Mucosa of descending colon (tissue), 3 donors: ENCODE results near the gene MRPL52. TPM values are rescaled to one million over a fixed set of nuclear protein-coding genes. Genes with fewer than 3 reads are reported as not detected.
"Not testable (repeated sequence)": the region's sequence is repeated elsewhere in the genome, so short reads cannot be mapped to it uniquely, and the experiment has no call there.

Experiments
- ATAC-seq: fragments of 200-7000 bp; cut with Tn5 transposase; one replicate; pipeline ENCODE4 v1.9.1; 2020; ENCODE audit warnings: mild to moderate bottlenecking, moderate library complexity
- DNase-seq, 3 donors: peaks; one replicate each; pipeline ENCODE4 v3.0.0-alpha.2; 2020
- H3K36me3 ChIP-seq: fragments of 200-600 bp; one replicate; pipeline ENCODE4 v1.8.0; 2021; ENCODE audit warnings: low read depth, mild to moderate bottlenecking
- H3K4me1 ChIP-seq: fragments of 200-600 bp; one replicate; pipeline ENCODE4 v1.8.0; 2021; ENCODE audit warnings: low read depth, mild to moderate bottlenecking
- H3K4me3 ChIP-seq: fragments of 200-600 bp; one replicate; pipeline ENCODE4 v1.8.0; 2021; ENCODE audit warnings: mild to moderate bottlenecking
- H3K9me3 ChIP-seq: fragments of 200-600 bp; one replicate; pipeline ENCODE4 v1.8.0; 2021; ENCODE audit warnings: mild to moderate bottlenecking
- intact Hi-C, 2 donors: fragments of 100-400 bp; cut with DNase I in 1 of 2; cut with micrococcal nuclease in 1 of 2; formaldehyde crosslinking; loops; one replicate each; pipeline versions ENCODE4 v1.11.0 to v1.11.1; 2022; cut with DNase I, micrococcal nuclease
- total RNA-seq, 3 donors: library from RNA; stranded (reverse); fragmentation: NEBNext Ultra II Directional in 2 of 3; extraction: Animal tissue kit (Norgen Biotek cat#: 25700) in 2 of 3; gene quantifications; one replicate each; pipeline versions ENCODE4 v1.2.1 to v1.2.4, GENCODE V29; 2021 to 2023
- TF ChIP-seq, protein P1 (sequence below): fragments of 200-600 bp; IDR thresholded peaks from one replicate; pipeline ENCODE4 v1.8.0; 2022; ENCODE audit warnings: antibody characterized with exemption, mild to moderate bottlenecking
- donor health status: DM: no; HTN: no; CAD: no; lungs with moderate emphysema.
- donor health status: DM: no; HTN: no; CAD: no.
- donor health status: DM: no; HTN: yes; CAD: no.

Gene MRPL52
- total RNA-seq, 3 donors from 2014 or later = 59.1 to 79.1 (median 64.5) TPM

DNA sequence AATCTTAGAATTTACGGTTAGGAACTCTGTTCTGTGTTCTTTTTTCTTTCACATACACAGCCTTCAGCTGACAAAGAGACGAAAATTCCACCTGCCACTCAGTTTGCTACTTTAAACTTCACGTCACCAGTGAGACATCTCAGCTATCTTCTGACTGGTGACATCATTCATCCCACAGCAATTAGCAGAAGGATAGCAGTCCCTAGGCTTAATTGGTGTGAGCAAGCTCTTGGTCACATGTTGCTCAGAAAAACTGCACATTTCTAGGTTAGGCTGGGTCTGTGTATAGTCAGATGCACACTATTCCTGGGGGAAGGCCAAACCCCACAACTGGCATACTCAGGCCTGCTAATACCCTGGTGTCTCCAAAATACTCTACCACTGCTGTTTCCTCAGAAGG is 38.4 kb upstream of the MRPL52 start:
- no peak overlapping the region for H3K4me3 ChIP-seq
- DNase-seq (no peak), ATAC-seq (peak; percentile 25)
- intact Hi-C loops = no loop called here
- no peaks in the 10 kb centered on the region for H3K4me1 ChIP-seq
- no peaks in the 10 kb centered on the region for H3K9me3 ChIP-seq
- TF ChIP-seq, protein P1, sequence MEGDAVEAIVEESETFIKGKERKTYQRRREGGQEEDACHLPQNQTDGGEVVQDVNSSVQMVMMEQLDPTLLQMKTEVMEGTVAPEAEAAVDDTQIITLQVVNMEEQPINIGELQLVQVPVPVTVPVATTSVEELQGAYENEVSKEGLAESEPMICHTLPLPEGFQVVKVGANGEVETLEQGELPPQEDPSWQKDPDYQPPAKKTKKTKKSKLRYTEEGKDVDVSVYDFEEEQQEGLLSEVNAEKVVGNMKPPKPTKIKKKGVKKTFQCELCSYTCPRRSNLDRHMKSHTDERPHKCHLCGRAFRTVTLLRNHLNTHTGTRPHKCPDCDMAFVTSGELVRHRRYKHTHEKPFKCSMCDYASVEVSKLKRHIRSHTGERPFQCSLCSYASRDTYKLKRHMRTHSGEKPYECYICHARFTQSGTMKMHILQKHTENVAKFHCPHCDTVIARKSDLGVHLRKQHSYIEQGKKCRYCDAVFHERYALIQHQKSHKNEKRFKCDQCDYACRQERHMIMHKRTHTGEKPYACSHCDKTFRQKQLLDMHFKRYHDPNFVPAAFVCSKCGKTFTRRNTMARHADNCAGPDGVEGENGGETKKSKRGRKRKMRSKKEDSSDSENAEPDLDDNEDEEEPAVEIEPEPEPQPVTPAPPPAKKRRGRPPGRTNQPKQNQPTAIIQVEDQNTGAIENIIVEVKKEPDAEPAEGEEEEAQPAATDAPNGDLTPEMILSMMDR = no peak
- H3K36me3 ChIP-seq = no peaks in the 10 kb centered on the region

DNA sequence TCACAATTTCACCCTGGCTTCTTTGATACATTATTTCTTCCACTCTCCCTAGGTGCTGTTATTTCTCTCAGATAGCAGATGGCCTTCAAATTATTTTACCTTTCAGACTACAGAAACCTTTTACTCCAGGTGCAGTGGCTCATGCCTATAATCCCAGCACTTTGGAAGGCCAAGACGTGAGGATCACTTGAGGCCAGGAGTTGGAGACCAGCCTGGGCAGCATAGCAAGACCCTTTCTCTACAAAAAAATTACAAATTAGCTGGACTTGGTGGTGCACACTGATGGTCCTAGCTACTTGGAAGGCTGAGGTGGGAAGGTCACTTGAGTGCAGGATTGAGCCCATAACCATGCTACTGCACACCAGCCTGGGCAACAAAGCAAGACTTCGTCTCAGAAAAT is 37.5 kb upstream of the MRPL52 start:
- no peak for DNase-seq
- no peaks in the 10 kb centered on the region for H3K9me3 ChIP-seq

DNA sequence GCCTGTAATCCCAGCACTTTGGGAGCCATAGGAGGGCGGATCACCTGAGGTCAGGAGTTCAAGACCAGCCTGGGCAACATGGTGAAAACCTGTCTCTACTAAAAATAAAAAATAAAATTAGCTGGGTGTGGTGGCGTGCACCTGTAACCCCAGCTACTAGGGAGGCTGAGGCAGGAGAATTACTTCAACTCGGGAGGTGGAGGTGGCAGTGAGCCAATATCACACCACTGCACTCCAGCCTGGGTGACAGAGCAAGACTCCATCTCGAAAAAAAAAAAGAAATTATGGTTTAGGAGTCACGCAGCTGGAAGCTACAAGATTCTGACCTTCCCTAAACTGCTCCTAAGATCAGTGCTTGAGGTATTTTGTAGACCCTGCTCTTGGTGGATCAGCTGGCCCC is 36.1 kb upstream of the MRPL52 start:
- H3K4me3 ChIP-seq, H3K9me3 ChIP-seq, H3K4me1 ChIP-seq, H3K36me3 ChIP-seq, intact Hi-C loops, DNase-seq, ATAC-seq: not testable (repeated sequence)

More for the DNA sequence above, 37.5 kb upstream of the MRPL52 start:
- H3K36me3 ChIP-seq = no peaks in the 10 kb centered on the region
- no peak for ATAC-seq
- intact Hi-C loops = no loop called here
- H3K4me1 ChIP-seq = no peaks in the 10 kb centered on the region
- no peak overlapping the region for H3K4me3 ChIP-seq
- TF ChIP-seq, protein P1 = no peak

DNA sequence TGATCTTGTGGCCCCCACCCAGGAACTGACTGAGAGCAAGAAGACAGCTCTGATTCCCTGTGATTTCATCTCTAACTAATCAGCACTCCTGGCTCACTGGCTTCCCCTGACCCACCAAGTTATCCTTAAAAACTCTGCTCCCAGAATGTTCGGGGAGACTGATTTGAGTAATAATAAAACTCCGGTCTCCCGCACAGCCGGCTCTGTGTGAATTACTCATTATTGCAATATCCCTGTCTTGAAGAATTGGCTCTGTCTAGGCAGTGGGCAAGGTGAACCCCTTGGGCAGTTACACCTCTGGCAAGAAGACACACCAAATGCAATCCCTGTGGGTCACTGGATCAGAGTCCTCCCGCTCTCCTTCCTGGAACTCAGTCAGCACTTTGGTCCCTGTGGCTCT is 35.7 kb upstream of the MRPL52 start:
- DNase-seq = no peak
- intact Hi-C loops = no loop called here
- no peaks in the 10 kb centered on the region for H3K9me3 ChIP-seq
- no peak overlapping the region for H3K4me3 ChIP-seq
- TF ChIP-seq, protein P1 = no peak
- H3K36me3 ChIP-seq = no peaks in the 10 kb centered on the region
- no peak for ATAC-seq
- H3K4me1 ChIP-seq = no peaks in the 10 kb centered on the region

DNA sequence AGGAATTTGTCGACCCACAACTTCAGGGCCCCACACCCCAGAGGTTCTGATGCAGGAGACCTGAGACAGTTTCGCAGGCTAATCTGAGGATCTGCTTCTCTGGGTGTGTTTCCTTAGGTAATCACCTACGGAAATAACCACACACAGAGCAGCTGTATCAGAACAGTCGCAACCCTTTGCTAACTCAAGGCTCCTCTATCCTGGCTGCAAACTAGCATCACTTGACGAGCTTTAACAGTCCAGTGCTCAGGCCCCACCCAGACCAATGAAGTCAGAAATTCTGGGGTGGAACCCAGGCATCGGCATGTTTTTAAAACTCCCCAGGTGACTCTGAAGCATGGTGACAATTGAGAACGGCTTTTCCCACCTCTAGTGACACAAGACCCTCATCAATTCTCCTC is 35.1 kb upstream of the MRPL52 start:
- DNase-seq (no peak), ATAC-seq (peak; percentile 53)
- TF ChIP-seq, protein P1 = no peak
- Histone ChIP-seq H3K4me3 (no peak overlapping the region), H3K4me1 (no peaks in the 10 kb centered on the region), H3K36me3 (no peaks in the 10 kb centered on the region), H3K9me3 (no peaks in the 10 kb centered on the region)
- intact Hi-C loops = no loop called here

DNA sequence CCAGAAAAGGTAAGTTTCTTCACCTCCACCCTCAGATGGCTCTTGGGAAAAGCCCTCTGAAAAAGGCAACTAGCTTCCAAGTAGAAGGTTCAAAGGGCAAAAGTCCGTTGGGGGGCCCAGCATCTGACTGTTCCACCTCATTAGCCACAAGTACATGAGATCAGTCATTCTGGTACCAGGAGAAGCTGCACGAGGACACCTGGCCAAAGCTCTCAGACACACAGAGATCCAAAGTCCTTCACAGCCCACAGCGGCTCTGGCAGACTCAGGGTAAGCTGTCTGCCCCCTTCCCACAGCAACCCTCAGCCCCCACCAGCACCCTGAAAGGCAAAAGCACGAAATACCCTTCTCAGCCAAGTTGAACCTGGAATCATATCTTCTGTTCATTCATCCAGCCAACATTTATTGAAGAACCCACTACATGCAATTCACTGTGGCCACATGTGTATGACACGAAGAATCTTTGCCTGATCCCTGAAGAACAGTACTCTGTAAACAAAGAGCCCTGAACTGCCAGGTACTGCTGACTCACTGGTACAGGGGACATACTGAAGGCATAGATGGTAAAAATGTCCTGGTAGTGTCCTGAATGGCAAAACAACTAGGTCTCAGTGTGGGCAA is 33.5 kb upstream of the MRPL52 start:
- DNase-seq = no peak
- intact Hi-C loops = no loop called here

More for the DNA sequence above, 33.5 kb upstream of the MRPL52 start:
- Histone ChIP-seq H3K9me3 (no peaks in the 10 kb centered on the region), H3K4me1 (no peaks in the 10 kb centered on the region), H3K36me3 (no peaks in the 10 kb centered on the region), H3K4me3 (no peak overlapping the region)
- TF ChIP-seq, protein P1 = no peak
- no peak for ATAC-seq
